ENCODE results near the gene HOXC6. TPM values are rescaled to one million over a fixed set of nuclear protein-coding genes. Genes with fewer than 3 reads are reported as not detected.

Gene HOXC6
- total RNA-seq, 4 donors from 2014 or later: 3.6 to 17.3 (median 7.2) TPM

DNA sequence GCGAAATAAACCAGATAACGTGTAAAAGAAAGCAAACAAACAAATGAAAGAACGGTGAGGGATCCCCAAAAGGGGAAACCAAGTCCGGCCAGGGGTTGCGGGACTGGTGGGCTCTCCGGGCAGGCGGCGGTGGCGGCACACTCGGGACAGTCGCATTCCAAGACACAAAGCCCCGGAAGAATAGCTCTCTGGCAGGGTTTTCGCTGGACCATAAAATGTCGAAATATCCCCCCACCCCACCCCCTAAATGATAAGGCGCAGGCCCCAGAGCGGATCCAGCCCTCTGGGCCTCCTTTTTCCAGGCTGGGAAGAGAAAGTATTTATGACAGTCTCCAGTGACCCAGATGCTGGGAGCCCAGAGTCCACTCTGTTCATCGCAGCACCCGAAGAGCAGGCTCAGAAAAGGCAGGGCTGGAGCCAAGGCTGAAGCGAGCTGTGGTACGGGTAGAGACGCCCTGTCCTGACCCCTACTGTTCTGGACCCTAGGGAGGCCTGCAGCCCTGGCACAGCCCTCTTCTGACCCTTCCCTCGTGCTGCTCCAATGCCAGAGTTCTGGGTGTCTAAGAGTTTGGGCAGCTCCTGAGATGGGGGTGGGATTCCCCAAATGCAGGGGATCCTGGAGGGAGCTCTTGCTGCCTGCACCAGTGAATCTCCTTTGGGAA is 21.6 kb upstream of the HOXC6 start:
- Histone ChIP-seq H3K4me3 (peak overlapping the region; percentile 30 to 49 (median 41)), H3K27ac (peak overlapping the region; percentile 65 to 99 (median 79)), H3K9me3 (no peaks in the 10 kb centered on the region), H3K4me1 (peaks cover 0 to 89% (median 17%) of the 10 kb centered on the region in 4 donors), H3K36me3 (peaks cover 0 to 4% (median 0%) of the 10 kb centered on the region in 3 donors), H3K27me3 (peaks cover 0 to 51% of the 10 kb centered on the region in 2 donors)
- DNase-seq (ENCODE audit: low spot score in 2 of 2): no peak
- WGBS, 2 donors: 30 to 34% methylated on average over 20 to 22 of the region's 22 CpGs
- no peak for TF ChIP-seq POLR2A (IDR thresholded peaks at IDR 0.05)
- TF ChIP-seq EP300 (IDR thresholded peaks at IDR 0.05): no peak
- TF ChIP-seq, protein P1, sequence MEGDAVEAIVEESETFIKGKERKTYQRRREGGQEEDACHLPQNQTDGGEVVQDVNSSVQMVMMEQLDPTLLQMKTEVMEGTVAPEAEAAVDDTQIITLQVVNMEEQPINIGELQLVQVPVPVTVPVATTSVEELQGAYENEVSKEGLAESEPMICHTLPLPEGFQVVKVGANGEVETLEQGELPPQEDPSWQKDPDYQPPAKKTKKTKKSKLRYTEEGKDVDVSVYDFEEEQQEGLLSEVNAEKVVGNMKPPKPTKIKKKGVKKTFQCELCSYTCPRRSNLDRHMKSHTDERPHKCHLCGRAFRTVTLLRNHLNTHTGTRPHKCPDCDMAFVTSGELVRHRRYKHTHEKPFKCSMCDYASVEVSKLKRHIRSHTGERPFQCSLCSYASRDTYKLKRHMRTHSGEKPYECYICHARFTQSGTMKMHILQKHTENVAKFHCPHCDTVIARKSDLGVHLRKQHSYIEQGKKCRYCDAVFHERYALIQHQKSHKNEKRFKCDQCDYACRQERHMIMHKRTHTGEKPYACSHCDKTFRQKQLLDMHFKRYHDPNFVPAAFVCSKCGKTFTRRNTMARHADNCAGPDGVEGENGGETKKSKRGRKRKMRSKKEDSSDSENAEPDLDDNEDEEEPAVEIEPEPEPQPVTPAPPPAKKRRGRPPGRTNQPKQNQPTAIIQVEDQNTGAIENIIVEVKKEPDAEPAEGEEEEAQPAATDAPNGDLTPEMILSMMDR (IDR thresholded peaks at IDR 0.05): no peak

DNA sequence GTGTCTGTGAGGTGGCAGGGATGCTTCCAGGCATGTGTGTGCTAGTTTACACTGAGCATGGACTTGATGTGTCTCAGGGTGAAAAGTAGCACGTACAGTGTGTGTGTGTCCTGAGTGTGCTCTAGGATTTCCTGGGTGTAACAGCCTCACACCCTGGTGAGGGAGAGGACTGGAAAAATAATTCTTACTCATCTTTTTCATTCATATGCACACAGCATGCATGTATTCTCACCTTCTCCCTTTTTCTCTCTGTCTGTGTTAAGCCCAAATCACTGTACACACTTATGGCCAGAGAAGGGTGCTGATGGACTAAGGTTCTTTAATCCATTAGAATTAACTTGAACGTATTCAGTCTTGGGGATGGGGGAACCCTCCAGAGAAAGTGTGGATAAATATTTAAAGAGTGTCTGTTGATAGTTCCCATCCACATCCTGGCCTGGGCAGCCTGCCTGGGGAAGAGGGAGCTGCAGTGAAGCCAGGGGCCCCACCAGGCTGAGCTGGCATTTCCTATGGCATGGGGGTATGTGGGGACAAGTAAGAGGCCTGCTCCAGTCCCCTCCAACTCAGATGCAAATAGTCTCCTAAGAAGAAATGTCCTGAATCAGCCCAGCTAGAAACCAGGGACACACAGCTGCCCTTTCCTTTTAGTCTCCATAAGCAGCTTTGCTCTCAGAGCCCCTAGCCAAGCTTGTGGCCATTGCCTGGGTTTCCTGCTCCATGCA is 20.5 kb upstream of the HOXC6 start:
- DNase-seq (ENCODE audit: low spot score in 2 of 2): no peak
- H3K36me3 ChIP-seq: peaks cover 0 to 4% (median 0%) of the 10 kb centered on the region in 3 donors
- no peak for TF ChIP-seq POLR2A (IDR thresholded peaks at IDR 0.05)
- TF ChIP-seq EP300 (IDR thresholded peaks at IDR 0.05): no peak
- TF ChIP-seq, protein P1 (IDR thresholded peaks at IDR 0.05): no peak
- H3K9me3 ChIP-seq: no peaks in the 10 kb centered on the region
- peaks cover 0 to 86% (median 17%) of the 10 kb centered on the region in 4 donors for H3K4me1 ChIP-seq
- peaks cover 0 to 56% of the 10 kb centered on the region in 2 donors for H3K27me3 ChIP-seq
- H3K4me3 ChIP-seq: no peak overlapping the region
- H3K27ac ChIP-seq: peak overlapping the region in 3 of 4 donors; percentile 23 to 99 (median 96)
- WGBS, 2 donors: 37 to 51% methylated on average over 2 of the region's 2 CpGs

DNA sequence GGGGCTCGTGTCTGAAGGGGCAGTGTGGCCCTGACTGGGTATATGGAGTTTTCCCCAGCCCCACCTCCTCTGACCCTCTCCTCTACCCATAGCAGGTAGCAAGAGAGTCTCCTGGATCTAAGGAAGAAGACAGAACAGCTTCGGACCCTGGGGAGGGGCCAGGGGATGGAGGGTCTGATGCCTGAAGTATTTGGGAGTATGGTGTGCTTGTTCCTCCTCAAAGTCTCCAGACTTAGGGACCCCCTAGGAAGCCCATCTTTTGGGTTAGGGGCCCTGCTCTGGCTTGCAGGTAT is 20.0 kb upstream of the HOXC6 start:
- Histone ChIP-seq H3K4me1 (peaks cover 0 to 86% (median 20%) of the 10 kb centered on the region in 4 donors), H3K36me3 (no peaks in the 10 kb centered on the region), H3K27ac (peak overlapping the region in 3 of 4 donors; percentile 23 to 99 (median 96)), H3K9me3 (no peaks in the 10 kb centered on the region), H3K4me3 (no peak overlapping the region), H3K27me3 (peaks cover 0 to 57% of the 10 kb centered on the region in 2 donors)
- WGBS, 2 donors: 52 to 56% methylated on average over 2 of the region's 2 CpGs
- DNase-seq (ENCODE audit: low spot score in 2 of 2): no peak
- TF ChIP-seq POLR2A (IDR thresholded peaks at IDR 0.05): no peak
- TF ChIP-seq EP300 (IDR thresholded peaks at IDR 0.05): no peak
- TF ChIP-seq, protein P1 (IDR thresholded peaks at IDR 0.05): no peak

DNA sequence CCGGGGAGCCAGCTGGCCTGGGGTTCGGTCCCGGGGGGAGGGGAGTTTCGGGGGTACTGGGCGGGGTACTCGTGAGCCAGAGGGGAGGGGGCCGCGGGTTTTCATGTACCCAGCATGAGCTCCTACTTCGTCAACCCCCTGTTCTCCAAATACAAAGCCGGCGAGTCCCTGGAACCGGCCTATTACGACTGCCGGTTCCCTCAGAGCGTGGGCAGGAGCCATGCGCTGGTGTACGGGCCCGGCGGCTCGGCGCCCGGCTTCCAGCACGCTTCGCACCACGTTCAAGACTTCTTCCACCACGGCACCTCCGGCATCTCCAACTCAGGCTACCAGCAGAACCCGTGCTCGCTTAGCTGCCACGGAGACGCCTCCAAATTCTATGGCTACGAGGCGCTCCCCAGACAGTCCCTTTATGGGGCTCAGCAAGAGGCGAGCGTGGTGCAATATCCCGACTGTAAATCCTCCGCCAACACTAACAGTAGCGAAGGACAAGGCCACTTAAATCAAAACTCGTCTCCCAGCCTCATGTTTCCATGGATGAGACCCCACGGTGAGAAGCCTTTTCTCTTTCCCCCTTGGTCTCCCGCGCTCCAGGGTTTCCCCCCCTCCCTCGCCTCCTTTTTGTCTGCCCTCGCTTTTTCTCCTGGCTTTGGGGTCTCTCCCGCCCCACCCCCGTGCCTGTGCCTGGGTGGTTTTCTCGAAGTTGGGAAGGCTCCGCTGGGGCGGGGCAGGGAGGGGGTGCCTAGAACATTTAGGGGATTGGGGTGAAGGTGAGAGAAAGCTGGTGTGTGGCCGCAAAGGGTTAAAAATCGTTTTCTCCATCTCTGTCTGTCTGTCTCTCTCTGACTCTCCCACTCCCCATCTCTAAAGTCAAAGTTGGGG is 18.8 kb upstream of the HOXC6 start:
- H3K4me1 ChIP-seq: peaks cover 0 to 81% (median 18%) of the 10 kb centered on the region in 4 donors
- no peaks in the 10 kb centered on the region for H3K36me3 ChIP-seq
- peak overlapping the region; percentile 39 to 59 (median 52) for H3K4me3 ChIP-seq
- 8 to 9% methylated on average over 23 to 35 of the region's 51 CpGs for WGBS, 2 donors
- H3K9me3 ChIP-seq: no peaks in the 10 kb centered on the region
- no peak for DNase-seq (ENCODE audit: low spot score in 2 of 2)
- H3K27ac ChIP-seq: peak overlapping the region; percentile 78 to 99 (median 92)
- peaks cover 0 to 62% of the 10 kb centered on the region in 2 donors for H3K27me3 ChIP-seq
- no peak for TF ChIP-seq POLR2A (IDR thresholded peaks at IDR 0.05)
- TF ChIP-seq, protein P1 (IDR thresholded peaks at IDR 0.05): no peak
- TF ChIP-seq EP300 (IDR thresholded peaks at IDR 0.05): no peak

Data from tibial nerve (tissue), 4 donors.